ENCODE results near the gene ZMIZ1. TPM values are rescaled to one million over a fixed set of nuclear protein-coding genes. Genes with fewer than 3 reads are reported as not detected.
"Not testable (repeated sequence)": the region's sequence is repeated elsewhere in the genome, so short reads cannot be mapped to it uniquely, and the experiment has no call there.

Gene ZMIZ1
- total and polyA plus RNA-seq, 2 experiments from 2014 or later, result 48.2 to 78.8 TPM

- Histone ChIP-seq H3K36me3 (no peaks in the 10 kb centered on the region), H3K9me3 (ENCODE audit: low read depth) (no peaks in the 10 kb centered on the region), H3K4me1 (ENCODE audit: low read depth) (no peaks in the 10 kb centered on the region), H3K27ac (no peak overlapping the region), H3K27me3 (no peaks in the 10 kb centered on the region), H3K4me3 (no peak overlapping the region)
- DNase-seq (ENCODE audit: low read depth in 1 of 2, low spot score in 1 of 2), result no peak
- TF ChIP-seq CTCF (IDR thresholded peaks at IDR 0.05; ENCODE audit: low read depth, low read length), result no peak
These were observed 266.3 kb downstream of the ZMIZ1 start for GRCh38 chr10:79335094-79335469.

- Histone ChIP-seq H3K27ac (no peak overlapping the region), H3K4me3 (no peak overlapping the region), H3K4me1 (ENCODE audit: low read depth) (no peaks in the 10 kb centered on the region), H3K9me3 (ENCODE audit: low read depth) (no peaks in the 10 kb centered on the region), H3K27me3 (no peaks in the 10 kb centered on the region), H3K36me3 (no peaks in the 10 kb centered on the region)
- no peak for DNase-seq (ENCODE audit: low read depth in 1 of 2, low spot score in 1 of 2)
- TF ChIP-seq CTCF (IDR thresholded peaks at IDR 0.05; ENCODE audit: low read depth, low read length), result no peak
These were observed 266.9 kb downstream of the ZMIZ1 start for GRCh38 chr10:79335470-79336235.

GRCh38 chr10:79336276-79336675 lies 267.5 kb downstream of the ZMIZ1 start:
- H3K27ac ChIP-seq, result no peak overlapping the region
- H3K27me3 ChIP-seq, result no peaks in the 10 kb centered on the region
- no peaks in the 10 kb centered on the region for H3K36me3 ChIP-seq
- H3K4me3 ChIP-seq, result no peak overlapping the region
- no peak for TF ChIP-seq CTCF (IDR thresholded peaks at IDR 0.05; ENCODE audit: low read depth, low read length)
- no peaks in the 10 kb centered on the region for H3K4me1 ChIP-seq (ENCODE audit: low read depth)
- DNase-seq (ENCODE audit: low read depth in 1 of 2, low spot score in 1 of 2), result no peak
- H3K9me3 ChIP-seq (ENCODE audit: low read depth), result no peaks in the 10 kb centered on the region

GRCh38 chr10:79336739-79337138 lies 268.0 kb downstream of the ZMIZ1 start:
- Histone ChIP-seq H3K36me3 (no peaks in the 10 kb centered on the region), H3K27ac (no peak overlapping the region), H3K9me3 (ENCODE audit: low read depth) (no peaks in the 10 kb centered on the region), H3K4me3 (no peak overlapping the region), H3K27me3 (no peaks in the 10 kb centered on the region), H3K4me1 (ENCODE audit: low read depth) (no peaks in the 10 kb centered on the region)
- DNase-seq (ENCODE audit: low read depth in 1 of 2, low spot score in 1 of 2), result no peak
- no peak for TF ChIP-seq CTCF (IDR thresholded peaks at IDR 0.05; ENCODE audit: low read depth, low read length)

- H3K4me1 ChIP-seq (ENCODE audit: low read depth); H3K9me3 ChIP-seq (ENCODE audit: low read depth); DNase-seq (ENCODE audit: low read depth in 1 of 2, low spot score in 1 of 2); H3K36me3 ChIP-seq; H3K27me3 ChIP-seq; H3K4me3 ChIP-seq; H3K27ac ChIP-seq: not testable (repeated sequence)
These were observed 269.2 kb downstream of the ZMIZ1 start for GRCh38 chr10:79337783-79338469.

GRCh38 chr10:79339266-79339665 lies 270.5 kb downstream of the ZMIZ1 start:
- TF ChIP-seq CTCF (IDR thresholded peaks at IDR 0.05; ENCODE audit: low read depth, low read length), result no peak
- Histone ChIP-seq H3K27ac (no peak overlapping the region), H3K27me3 (no peaks in the 10 kb centered on the region), H3K4me1 (ENCODE audit: low read depth) (peaks cover 10% of the 10 kb centered on the region), H3K9me3 (ENCODE audit: low read depth) (no peaks in the 10 kb centered on the region), H3K4me3 (no peak overlapping the region), H3K36me3 (no peaks in the 10 kb centered on the region)
- DNase-seq (ENCODE audit: low read depth in 1 of 2, low spot score in 1 of 2), result no peak

All from cardiac muscle cell (in vitro differentiated cells and primary cell).